ENCODE measurements around the gene ANXA2.

GRCh38 chr15:60389261-60390077 lies 8.3 kb downstream of the ANXA2 start:
- no peak for TF ChIP-seq CTCF (optimal IDR thresholded peaks at IDR 0.05 in 1 of 3, IDR thresholded peaks at IDR 0.05 in 1 of 3, conservative IDR thresholded peaks at IDR 0.05 in 1 of 3; ENCODE audit: extremely low read depth in 1 of 3, insufficient read depth in 2 of 3, low read length in 3 of 3)
- no peak for TF ChIP-seq EZH2 (IDR thresholded peaks at IDR 0.05; ENCODE audit: low read length)
